ENCODE results near the gene MOSMO. TPM values are rescaled to one million over a fixed set of nuclear protein-coding genes. Genes with fewer than 3 reads are reported as not detected.

The MOSMO gene
- total and polyA plus RNA-seq, 10 donors = 9.5 to 35.7 (median 16.8) TPM

GRCh38 chr16:22055881-22056280 lies 48.0 kb downstream of the MOSMO start:
- H3K27me3 ChIP-seq (replicated peaks in 1 of 7) = no peaks in the 10 kb centered on the region
- H3K4me1 ChIP-seq = peaks cover 0 to 16% (median 0%) of the 10 kb centered on the region in 6 donors
- TF ChIP-seq CTCF (IDR thresholded peaks at IDR 0.05 in 8 of 11, conservative IDR thresholded peaks at IDR 0.05 in 3 of 11) (no peak), POLR2AphosphoS5 (IDR thresholded peaks at IDR 0.05) (no peak), POLR2A (IDR thresholded peaks at IDR 0.05) (no peak)
- intact Hi-C loops (cut with DNase I; ENCODE audit: low total_unique reads) = no loop called here
- no peak for DNase-seq
- H3K4me3 ChIP-seq = no peak overlapping the region
- H3K9me3 ChIP-seq = no peaks in the 10 kb centered on the region
- no peak overlapping the region for H3K27ac ChIP-seq
- peaks cover 0 to 6% (median 0%) of the 10 kb centered on the region in 6 donors for H3K36me3 ChIP-seq
- WGBS, 5 donors = 84 to 90% (median 89%) methylated on average over 5 of the region's 5 CpGs

GRCh38 chr16:22063888-22064467 lies 56.1 kb downstream of the MOSMO start:
- Histone ChIP-seq H3K4me3 (no peak overlapping the region), H3K4me1 (no peaks in the 10 kb centered on the region), H3K27ac (no peak overlapping the region), H3K27me3 (replicated peaks in 1 of 7) (no peaks in the 10 kb centered on the region), H3K36me3 (peaks cover 0 to 7% (median 0%) of the 10 kb centered on the region in 6 donors), H3K9me3 (peaks cover 0 to 18% (median 11%) of the 10 kb centered on the region in 8 donors)
- WGBS, 5 donors = 97 to 100% (median 100%) methylated on average over 1 of the region's 1 CpG
- no peak for DNase-seq
- intact Hi-C loops (cut with DNase I; ENCODE audit: low total_unique reads) = no loop called here
- TF ChIP-seq POLR2A (IDR thresholded peaks at IDR 0.05) (no peak), POLR2AphosphoS5 (IDR thresholded peaks at IDR 0.05) (no peak), CTCF (IDR thresholded peaks at IDR 0.05 in 8 of 11, conservative IDR thresholded peaks at IDR 0.05 in 3 of 11) (no peak)

GRCh38 chr16:22065252-22065651 lies 57.3 kb downstream of the MOSMO start:
- no peak overlapping the region for H3K4me3 ChIP-seq
- no peak overlapping the region for H3K27ac ChIP-seq
- peaks cover 0 to 7% (median 0%) of the 10 kb centered on the region in 6 donors for H3K36me3 ChIP-seq
- DNase-seq = no peak
- WGBS, 5 donors = 89 to 100% (median 94%) methylated on average over 1 of the region's 1 CpG
- peaks cover 0 to 11% (median 0%) of the 10 kb centered on the region in 6 donors for H3K4me1 ChIP-seq
- no peaks in the 10 kb centered on the region for H3K27me3 ChIP-seq (replicated peaks in 1 of 7)
- intact Hi-C loops (cut with DNase I; ENCODE audit: low total_unique reads) = no loop called here
- no peak for TF ChIP-seq CTCF (IDR thresholded peaks at IDR 0.05 in 8 of 11, conservative IDR thresholded peaks at IDR 0.05 in 3 of 11)
- no peak for TF ChIP-seq POLR2A (IDR thresholded peaks at IDR 0.05)
- no peak for TF ChIP-seq POLR2AphosphoS5 (IDR thresholded peaks at IDR 0.05)
- peaks cover 0 to 18% (median 11%) of the 10 kb centered on the region in 8 donors for H3K9me3 ChIP-seq

- DNase-seq = no peak
- Histone ChIP-seq H3K4me1 (peaks cover 0 to 21% (median 0%) of the 10 kb centered on the region in 6 donors), H3K27ac (no peak overlapping the region), H3K36me3 (peaks cover 0 to 10% (median 0%) of the 10 kb centered on the region in 6 donors), H3K4me3 (no peak overlapping the region), H3K27me3 (replicated peaks in 1 of 7) (no peaks in the 10 kb centered on the region), H3K9me3 (peaks cover 0 to 18% (median 11%) of the 10 kb centered on the region in 8 donors)
- intact Hi-C loops (cut with DNase I; ENCODE audit: low total_unique reads) = loop anchor here (10.0 kb wide), 1 partner anchor 114 kb away; no protein-coding TSS in a partner anchor
- 68 to 90% (median 77%) methylated on average over 12 of the region's 12 CpGs for WGBS, 5 donors
- TF ChIP-seq POLR2AphosphoS5 (IDR thresholded peaks at IDR 0.05) = no peak
- no peak for TF ChIP-seq POLR2A (IDR thresholded peaks at IDR 0.05)
- no peak for TF ChIP-seq CTCF (IDR thresholded peaks at IDR 0.05 in 8 of 11, conservative IDR thresholded peaks at IDR 0.05 in 3 of 11)
These were observed 62.7 kb downstream of the MOSMO start for GRCh38 chr16:22070361-22071330.
